ENCODE data around the gene COL1A2.

Gene COL1A2

DNA sequence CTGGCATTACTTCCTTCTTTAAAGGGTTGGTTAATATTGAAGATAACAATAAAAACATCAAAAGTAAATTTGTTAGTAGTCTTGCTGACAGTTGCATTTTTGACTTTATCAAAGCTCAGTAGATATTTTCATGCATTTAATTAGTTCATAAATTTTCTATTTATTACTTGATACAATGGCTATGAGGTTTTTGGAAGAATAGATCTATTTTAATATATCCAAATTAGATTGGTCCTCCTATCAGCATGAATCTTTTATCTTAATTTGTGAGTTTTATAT lies 16.4 kb downstream of the COL1A2 start:
- DNase-seq (ENCODE audit: low spot score) = no peak

DNA sequence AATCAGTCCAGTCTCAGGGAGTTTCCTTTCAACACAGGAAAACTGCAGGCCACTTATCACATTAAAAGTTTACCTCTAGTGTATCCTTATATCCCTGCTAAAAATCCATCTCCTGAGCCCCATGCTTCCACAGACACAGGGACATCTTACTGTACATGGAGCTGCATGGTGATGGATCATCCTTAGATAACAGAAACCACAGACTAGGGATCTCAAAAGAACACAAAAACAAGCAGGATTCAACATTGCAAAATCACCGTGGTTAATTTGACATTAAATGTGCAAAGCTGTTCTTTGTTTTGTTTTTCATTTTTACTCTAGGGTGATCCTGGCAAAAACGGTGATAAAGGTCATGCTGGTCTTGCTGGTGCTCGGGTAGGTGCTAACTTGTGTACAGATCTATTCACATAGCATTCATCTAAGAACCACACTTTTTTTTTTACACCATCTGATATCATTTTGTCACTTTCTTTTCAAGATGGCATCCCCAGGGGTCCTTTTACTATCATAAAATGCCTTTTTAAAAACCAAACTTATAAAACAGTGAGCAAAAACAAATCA lies 18.1 kb downstream of the COL1A2 start:
- DNase-seq (ENCODE audit: low spot score) = no peak

DNA sequence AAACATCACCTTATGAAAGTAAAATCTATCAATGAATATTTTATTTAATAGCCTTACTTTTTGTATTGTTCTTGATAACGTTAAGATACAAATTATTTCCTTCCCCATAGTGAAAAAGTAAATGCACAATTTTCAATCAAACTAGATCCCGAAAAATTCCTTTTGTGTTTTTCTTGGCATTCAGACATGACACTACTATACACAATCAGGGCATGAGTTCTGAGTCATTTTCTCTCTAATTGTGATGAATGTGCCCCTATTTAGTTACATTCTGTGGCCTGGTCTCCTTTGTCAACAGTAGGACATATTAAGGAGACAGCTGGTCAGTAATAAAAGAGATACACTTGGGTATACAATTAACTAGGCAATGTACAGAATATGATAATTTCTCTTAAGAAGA lies 19.8 kb downstream of the COL1A2 start:
- no peak for DNase-seq (ENCODE audit: low spot score)

DNA sequence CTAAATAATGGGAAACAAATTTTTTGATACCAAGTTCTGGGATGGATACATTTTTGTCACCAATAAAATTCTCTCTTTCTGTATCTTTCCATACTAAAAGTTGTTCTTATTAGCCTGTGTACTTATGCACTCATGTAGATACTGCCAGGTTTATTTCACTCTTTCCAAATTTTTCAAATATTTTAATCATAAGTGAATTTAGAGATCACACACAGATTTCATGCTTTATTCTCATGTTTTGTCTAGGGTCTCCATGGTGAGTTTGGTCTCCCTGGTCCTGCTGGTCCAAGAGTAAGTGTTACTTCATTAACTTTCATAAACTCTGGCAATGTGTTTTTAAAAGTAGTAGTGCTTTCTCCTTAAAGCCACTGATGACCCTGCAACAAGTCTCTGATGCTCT lies 20.3 kb downstream of the COL1A2 start:
- no peak for DNase-seq (ENCODE audit: low spot score)

DNA sequence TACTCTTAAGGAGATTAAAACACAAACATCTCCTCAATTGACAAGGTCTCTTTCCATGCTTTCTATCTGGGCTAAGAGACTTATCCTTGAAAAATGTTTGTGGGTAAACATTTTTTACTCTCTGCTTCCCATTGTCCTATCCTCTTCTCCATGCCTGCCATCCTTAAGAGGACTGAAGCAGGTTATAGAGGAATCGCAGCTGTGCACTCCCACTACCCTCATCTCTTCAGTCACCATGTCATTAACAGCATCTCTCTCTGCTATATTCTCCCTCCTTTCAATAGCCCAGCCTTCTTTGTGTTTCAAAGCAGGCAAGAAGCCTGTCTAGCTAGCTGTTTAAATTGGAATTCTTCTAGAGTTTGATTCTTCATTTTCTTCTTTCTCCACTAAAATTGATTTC lies 22.6 kb downstream of the COL1A2 start:
- no peak for DNase-seq (ENCODE audit: low spot score)

DNA sequence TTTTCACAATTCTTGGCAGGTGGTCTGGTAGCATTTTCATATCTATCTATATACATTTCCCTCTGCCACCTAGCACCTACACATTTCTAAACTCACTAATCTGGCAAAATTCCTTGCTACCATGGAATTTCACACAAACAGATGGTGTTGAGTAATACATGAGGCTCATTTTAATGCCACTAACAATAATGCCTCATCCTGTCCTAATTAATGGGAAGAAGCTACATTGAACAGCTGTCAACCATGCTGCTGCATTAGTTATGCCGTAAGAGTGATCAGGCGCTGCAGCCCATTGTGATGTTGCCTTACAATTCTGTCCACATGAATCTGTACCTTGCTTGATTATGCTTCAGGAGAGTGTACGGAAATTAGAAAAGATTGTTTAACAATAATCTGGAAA lies 23.2 kb downstream of the COL1A2 start:
- DNase-seq (ENCODE audit: low spot score) = no peak

DNA sequence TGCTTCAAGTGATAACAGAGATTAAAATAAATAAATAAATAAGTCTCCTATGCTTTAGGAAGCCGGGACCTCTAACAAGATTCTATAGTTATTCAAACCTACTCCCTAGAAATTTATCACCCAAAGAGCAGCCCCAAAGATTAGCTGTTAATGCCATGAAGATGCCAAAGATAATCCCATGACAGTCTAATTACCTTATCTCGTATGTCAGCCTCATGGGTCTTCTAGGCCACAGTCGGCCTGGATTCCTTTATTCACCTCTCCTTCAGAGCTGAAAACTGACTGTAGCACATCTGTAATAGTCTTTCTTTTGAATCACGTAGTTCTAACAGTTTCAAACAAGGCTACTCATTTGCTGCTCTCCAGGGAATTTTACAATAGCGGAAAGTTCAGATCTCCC lies 24.2 kb downstream of the COL1A2 start:
- no peak for DNase-seq (ENCODE audit: low spot score)

DNA sequence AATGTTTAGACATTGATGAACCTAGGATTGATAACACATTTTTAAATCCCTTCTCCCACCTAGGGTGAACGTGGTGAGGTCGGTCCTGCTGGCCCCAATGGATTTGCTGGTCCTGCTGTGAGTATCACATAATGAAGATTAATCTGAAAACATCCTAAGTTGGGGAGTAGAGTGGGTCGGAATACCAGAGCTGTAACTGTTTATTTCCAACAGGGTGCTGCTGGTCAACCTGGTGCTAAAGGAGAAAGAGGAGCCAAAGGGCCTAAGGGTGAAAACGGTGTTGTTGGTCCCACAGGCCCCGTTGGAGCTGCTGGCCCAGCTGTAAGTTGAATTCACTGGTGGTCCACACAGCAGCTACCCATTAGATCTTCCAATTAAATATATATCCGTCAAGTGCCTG lies 25.6 kb downstream of the COL1A2 start:
- no peak for DNase-seq (ENCODE audit: low spot score)

DNA sequence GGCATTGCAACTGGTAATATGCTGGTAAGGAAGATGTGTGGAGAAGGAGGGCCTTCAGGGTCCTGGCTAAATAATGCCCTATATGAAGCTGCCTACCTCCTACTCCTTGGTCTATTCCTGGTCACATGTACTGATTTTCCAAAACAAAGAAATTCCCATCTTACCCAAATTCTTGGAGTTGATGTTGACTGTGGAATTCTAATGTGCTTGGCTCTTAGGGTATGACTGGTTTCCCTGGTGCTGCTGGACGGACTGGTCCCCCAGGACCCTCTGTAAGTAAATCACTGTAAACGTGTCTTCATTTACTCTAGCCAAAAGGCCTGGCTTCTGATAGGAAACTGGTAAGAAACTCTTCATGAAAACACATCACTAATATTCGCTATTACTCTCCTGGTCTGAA lies 27.0 kb downstream of the COL1A2 start:
- no peak for DNase-seq (ENCODE audit: low spot score)

DNA sequence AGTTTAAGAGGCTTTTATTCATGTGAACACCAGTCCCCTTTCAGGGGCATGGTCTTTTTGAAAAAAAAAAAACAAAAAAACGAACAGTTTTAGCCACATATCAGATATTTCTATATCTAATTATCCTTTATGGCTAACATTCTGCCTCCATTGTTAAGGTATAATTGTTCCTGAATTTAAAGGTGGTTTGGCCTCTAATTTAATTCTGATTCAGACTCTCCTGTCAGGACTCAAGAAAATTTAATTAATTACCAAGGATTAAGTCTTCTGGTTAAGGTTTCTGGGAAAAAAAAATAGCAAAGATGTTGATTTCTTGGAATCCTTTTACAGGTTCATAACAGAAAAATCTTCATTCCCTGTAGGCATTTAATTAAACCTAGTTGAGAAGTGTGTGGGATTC lies 27.4 kb downstream of the COL1A2 start:
- no peak for DNase-seq (ENCODE audit: low spot score)

DNA sequence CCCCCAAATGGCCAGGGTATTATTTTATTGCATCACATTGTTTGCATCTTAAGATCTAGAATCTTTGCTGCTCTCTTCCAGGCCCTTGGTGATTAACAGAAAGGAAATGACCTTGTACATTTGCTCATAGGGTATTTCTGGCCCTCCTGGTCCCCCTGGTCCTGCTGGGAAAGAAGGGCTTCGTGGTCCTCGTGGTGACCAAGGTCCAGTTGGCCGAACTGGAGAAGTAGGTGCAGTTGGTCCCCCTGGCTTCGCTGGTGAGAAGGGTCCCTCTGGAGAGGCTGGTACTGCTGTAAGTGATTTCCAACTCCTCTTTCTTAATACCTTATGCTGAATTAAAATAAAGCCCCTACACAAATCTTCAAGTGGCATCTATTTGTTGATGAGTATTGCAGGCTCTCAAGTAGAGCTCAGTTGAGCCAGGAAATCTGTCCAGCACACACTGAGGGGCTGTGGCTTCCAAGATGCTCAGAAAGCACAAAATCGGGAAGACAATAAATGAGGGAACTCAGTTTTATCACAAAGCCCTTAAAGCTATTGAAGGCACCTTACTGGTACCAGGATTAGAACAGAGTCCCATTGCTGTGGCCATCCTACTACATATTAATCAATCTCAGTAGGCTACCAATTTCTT lies 28.2 kb downstream of the COL1A2 start:
- no peak for DNase-seq (ENCODE audit: low spot score)

DNA sequence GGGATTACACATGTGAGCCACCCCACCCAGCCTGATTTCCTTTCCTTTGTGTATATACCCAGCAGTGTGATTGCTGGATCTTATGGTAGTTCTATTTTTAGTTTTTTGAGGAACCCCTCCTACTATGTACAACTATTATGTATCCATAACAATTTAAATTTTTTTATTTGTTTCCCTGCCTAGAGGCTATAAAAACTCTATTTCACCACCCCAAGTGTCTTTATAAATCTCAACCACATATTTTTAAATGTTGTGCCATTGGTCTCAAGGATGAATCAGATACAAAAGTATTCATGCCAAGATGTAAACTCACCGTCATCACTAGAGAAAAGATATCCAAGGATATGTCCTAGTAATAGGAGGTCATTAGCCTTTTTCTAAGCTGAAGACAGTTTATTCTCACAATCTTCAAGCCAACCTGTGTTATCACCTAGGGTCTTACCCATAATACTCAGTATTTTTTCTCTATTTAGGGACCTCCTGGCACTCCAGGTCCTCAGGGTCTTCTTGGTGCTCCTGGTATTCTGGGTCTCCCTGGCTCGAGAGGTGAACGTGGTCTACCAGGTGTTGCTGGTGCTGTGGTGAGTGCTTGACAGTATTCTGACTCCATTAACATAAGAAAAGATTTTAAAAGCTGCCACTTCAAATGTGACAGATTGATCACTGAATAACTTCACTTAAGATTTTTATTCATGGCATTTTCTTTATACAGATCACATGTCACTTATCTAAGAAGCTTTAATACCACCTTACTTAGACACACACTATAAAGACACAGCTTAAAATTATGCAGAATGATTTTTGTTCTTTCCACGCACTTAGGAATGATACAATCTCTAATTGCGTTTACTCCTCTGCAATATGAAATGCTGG lies 29.4 kb downstream of the COL1A2 start:
- DNase-seq (ENCODE audit: low spot score) = no peak

DNA sequence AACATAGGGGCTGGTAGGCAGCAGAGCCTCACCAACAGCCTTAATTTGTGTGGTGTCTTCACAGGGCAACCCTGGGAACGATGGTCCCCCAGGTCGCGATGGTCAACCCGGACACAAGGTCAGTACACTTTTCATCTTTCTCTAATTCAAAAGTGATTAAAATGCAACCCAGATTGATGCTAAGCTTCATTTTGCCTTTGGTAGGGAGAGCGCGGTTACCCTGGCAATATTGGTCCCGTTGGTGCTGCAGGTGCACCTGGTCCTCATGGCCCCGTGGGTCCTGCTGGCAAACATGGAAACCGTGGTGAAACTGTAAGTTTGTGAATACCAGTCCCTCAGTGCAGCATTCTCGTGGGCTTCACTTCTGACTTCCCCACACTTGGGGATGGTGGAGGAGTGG lies 30.9 kb downstream of the COL1A2 start:
- DNase-seq (ENCODE audit: low spot score) = no peak

DNA sequence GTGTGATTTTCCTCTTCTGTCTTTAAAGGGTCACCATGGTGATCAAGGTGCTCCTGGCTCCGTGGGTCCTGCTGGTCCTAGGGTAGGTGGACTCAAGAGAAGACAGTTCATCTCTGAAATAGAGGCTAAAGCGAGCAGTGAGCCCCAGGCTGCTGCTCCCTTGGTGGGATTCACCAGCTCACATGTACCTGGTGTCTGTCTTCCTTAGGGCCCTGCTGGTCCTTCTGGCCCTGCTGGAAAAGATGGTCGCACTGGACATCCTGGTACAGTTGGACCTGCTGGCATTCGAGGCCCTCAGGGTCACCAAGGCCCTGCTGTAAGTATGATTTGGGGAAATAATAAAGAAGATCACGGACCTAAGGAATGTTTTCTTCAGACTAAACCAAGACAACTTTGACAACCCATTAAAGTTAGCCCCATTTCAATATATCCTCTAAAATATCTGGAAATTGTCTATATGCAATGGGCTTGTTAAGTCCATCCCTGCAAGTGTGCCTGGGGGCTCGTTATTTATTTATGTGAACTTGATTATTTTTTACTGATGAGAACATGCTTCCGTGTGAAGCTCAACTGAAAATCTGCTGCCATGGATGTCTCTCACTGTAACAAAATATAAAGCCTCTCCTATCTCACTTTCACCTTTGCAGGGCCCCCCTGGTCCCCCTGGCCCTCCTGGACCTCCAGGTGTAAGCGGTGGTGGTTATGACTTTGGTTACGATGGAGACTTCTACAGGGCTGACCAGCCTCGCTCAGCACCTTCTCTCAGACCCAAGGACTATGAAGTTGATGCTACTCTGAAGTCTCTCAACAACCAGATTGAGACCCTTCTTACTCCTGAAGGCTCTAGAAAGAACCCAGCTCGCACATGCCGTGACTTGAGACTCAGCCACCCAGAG lies 32.5 kb downstream of the COL1A2 start:
- no peak for DNase-seq (ENCODE audit: low spot score)

DNA sequence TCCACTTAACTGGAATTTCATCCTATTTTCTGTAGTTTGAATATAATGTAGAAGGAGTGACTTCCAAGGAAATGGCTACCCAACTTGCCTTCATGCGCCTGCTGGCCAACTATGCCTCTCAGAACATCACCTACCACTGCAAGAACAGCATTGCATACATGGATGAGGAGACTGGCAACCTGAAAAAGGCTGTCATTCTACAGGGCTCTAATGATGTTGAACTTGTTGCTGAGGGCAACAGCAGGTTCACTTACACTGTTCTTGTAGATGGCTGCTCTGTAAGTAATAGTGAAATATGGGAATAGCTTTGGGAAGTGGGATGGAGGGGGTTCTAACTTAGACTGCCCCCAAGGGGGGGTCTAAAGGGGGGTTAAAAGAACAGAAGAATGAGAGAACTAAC lies 34.5 kb downstream of the COL1A2 start:
- DNase-seq (ENCODE audit: low spot score) = no peak

DNA sequence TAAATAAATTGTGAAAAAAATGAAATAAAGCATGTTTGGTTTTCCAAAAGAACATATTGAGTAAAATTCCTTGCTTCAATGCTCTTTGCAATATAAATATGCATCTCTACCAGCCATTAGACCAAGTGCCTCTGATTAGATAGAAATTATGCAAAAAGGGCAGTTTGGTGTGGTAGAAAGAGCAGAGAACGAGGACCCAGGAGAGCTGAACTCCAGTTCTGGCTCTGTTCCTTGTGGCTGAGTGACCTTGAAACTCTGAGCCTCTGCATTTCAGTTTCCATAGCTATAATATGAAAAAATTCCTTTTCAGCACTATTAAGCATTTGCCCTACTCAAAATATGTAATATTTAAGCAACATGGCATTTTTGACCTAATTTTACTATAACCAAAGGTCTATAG lies 36.5 kb downstream of the COL1A2 start:
- DNase-seq (ENCODE audit: low spot score) = no peak

DNA sequence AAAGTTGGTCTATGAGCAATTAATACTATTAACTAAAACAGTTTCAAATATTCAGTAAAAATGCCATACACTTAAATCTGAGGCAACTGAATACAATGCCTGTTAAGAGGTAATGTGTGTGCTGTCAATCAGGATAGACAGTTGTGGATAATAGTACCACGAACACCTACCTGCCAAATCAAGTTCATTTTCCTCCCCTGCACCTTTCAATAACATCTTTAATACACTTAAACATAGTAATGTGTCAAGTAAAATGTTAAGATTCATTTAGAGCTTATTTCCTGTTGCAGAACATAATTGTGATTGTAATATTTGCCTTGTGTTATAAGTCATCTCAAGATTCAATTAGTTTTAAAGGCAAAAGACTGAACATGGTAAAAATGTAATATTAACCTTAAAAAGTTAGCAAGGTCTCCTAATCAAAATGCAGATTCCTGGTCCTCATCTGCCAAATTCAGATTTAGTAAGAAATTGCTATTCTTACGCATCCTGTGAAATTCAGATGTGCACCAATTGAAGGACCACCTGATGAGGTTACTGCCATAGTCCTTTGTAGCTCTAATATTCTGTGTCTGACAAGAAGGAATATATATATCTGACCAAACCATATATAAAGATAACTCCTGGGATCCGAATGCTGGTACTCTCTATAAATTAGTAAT lies 37.1 kb downstream of the COL1A2 start:
- DNase-seq (ENCODE audit: low spot score) = no peak

DNA sequence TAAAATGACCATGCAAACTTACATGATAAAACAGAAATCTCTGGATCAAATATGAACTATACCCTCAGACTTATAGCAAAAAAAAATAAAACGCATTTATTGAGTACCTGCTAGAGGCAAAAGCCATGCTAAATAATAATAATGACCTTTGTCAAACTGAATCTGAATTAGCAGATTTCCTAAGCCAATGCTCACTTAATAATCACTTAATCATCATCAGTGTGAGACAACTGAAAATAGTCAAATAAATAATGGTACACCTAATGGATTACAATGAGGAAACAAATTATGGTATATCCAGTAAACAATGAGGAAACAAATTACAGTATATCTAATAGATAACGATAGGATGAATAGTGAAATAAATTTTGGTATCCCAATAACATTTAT lies 37.6 kb downstream of the COL1A2 start:
- DNase-seq (ENCODE audit: low spot score) = no peak

DNA sequence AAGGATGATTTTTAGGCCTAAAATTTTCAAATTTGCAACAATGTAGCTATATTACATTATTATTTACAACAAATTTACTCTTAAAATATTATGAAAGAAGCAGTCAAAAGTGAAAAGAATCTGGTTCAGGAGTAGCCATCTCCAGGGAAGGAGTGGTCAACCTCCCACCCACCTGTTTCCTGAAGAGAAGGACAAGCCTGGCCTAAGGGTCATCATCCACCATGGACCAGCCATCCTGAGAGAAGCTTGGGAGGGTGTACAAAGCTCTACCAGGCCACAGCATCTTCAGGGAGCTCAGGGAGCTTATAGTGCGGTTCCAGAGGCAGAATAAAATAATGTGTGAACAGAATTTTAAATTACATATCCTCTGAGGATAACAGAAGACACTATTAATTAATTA lies 38.1 kb downstream of the COL1A2 start:
- no peak for DNase-seq (ENCODE audit: low spot score)

DNA sequence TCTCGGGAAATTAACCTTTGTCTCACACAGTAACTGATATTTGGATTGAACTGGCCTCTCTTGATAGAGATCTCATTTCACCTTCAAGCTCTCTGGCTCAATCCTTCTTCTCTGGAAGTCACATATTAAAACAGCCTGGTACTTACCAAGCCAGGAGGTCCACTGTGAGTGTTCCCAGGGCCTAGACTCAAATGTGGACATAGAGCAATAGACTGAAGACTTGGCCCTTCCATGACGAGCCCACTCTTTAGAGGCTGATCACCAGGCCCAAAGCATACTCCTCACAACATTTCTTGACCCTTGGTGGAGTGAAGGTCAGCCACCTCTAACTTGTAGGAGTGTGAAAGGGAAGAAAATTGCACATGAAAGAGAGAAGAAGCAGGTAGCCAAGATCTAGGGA lies 38.5 kb downstream of the COL1A2 start:
- DNase-seq (ENCODE audit: low spot score) = no peak

DNA sequence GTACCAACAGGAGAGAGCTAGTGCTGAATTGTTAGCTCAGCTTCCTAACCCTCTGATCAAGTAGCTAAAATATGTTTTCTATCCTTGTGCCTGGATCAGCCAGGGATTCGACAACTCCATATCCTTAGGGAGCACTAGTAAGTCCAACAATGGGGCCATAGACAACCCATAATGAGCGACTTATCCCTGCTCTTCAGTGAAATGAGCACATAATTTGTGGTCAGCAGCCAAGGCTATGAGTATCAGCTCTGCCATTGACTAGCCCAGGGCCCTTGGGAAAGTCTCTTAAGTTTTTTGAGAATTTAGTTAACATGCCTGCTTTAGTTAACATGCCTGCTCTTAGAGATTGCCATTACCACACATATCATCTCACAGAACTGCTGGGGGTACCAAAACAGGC lies 39.3 kb downstream of the COL1A2 start:
- DNase-seq (ENCODE audit: low spot score) = no peak

DNA sequence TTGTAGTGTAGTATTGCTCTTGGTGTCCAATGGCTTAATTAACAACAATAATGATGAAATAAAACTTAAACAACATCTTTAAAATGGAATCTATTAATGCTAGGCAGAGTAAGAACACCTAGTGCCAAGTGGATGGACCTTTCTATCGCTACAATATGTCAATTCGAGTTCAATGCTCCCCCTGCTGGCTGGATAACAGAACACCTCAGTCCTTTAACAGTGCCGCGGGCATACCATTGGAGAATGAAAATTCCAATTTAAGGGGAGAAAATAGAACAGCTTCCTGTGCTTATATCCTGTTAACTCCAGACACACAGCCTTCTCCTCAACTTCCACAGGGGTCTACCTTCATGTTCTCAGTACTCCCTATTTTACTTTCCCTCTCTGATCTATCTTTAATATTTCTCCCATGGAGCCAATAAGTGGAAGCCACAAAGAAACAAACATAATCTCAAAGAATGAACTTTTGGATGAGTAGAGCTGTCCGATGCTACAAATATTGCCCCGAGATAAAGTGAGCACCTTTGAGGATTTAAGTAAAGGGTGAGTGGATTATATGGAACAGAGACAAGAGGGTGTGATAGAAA lies 41.4 kb downstream of the COL1A2 start:
- DNase-seq (ENCODE audit: low spot score) = peak; percentile 57

Data from hematopoietic multipotent progenitor cell treated with erythropoietin and hydrocortisone succinate and interleukin-3 and kit ligand, for 15 days (in vitro differentiated cells).